Fibroblast of pulmonary artery (primary cell): Measurements from ENCODE around the gene STN1.
A peak's percentile ranks its signal among the peaks of the same experiment; 100 is the strongest.

Experiments used
- DNase-seq: peaks from one replicate; pipeline ENCODE4 v3.0.0-alpha.2; 2010; ENCODE audit warnings: low read depth
- H3K4me3 ChIP-seq: replicated peaks from 2 replicates; pipeline ENCODE4 v1.5.1; 2011; ENCODE audit warnings: low read depth, mild to moderate bottlenecking, control low read depth, low read length, moderate library complexity
- TF ChIP-seq, protein P1 (sequence below): IDR thresholded peaks from 2 replicates; pipeline ENCODE4 v1.5.1; 2011; ENCODE audit warnings: mild to moderate bottlenecking, control low read depth, low read length, inconsistent platforms; ENCODE audit errors: missing control alignments

Gene STN1

DNA sequence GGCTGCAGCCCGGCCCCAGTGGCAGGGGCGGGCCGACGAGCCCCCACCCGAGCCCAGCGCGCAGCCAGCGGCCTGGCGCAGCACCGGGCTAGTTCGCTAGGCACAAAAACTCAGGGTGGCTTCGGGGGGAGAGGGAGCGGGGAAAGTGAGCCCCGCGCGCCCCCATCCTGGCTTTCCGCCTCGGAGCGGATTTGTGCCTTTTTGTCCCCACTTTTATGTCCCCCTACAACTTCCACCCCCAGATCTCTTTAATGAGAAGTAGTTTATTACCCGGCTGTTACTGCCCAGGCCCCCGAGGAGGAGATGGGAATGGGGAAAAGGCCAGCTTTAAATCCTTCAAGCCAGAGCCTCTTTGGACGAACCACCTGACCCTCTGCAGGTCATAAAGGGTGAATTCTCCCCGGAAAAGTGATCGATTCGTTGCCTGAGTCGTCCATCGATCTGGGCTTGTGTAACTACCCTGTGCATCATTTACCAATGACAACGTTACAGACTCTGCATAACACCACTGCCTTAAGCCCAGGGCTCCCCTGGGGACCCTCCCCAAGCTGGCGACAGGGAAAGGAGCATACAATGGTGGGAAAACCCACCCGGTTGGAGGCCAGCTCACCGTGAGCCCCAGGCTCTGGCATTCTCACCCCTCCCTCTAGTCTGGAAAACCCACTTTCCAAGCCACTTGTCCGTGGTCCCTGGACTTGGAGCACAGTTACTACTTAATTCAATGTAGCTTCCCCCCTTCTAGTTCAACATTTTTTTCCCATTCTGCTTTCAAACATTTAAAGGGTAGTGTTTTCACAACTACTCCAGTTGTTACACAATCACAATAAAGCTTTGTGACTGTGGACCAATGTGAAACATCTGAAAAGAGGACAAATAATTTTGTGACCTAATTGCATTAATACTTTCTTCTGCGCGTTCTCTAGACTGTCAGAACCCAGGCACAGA is 61.9 kb downstream of the STN1 start:
- DNase-seq = no peak
- H3K4me3 ChIP-seq = peak overlapping the region; percentile 62

DNA sequence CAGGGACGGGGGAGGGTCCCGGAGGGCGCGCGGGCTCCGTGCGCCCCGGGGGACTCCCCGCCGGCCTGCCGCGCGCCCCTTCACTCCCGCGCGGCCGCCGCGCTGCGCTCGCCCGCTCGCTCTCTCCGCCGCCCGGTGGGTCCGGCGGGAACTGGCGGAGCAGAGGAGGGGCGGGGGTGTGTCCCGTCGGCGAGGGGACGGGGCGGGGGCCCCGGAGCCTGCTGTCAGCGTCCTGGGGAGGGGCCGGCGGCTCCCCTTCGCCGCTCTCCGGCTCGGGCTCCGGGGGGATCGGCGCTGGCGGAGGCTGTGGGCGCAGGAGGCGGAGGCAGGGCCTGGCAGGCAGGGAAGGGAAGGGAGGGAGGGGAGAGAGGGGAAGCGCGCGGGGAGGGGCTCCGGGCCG is 62.6 kb downstream of the STN1 start, which contains the start of gene SH3PXD2A:
SH3PXD2A (minus strand) TSS at position 153 of the 400 bp plus-strand sequence. CDS start 310 bp downstream, outside the sequence.
- TF ChIP-seq, protein P1, sequence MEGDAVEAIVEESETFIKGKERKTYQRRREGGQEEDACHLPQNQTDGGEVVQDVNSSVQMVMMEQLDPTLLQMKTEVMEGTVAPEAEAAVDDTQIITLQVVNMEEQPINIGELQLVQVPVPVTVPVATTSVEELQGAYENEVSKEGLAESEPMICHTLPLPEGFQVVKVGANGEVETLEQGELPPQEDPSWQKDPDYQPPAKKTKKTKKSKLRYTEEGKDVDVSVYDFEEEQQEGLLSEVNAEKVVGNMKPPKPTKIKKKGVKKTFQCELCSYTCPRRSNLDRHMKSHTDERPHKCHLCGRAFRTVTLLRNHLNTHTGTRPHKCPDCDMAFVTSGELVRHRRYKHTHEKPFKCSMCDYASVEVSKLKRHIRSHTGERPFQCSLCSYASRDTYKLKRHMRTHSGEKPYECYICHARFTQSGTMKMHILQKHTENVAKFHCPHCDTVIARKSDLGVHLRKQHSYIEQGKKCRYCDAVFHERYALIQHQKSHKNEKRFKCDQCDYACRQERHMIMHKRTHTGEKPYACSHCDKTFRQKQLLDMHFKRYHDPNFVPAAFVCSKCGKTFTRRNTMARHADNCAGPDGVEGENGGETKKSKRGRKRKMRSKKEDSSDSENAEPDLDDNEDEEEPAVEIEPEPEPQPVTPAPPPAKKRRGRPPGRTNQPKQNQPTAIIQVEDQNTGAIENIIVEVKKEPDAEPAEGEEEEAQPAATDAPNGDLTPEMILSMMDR = no peak
- H3K4me3 ChIP-seq = peak within 1 kb of the TSS; percentile 62
- DNase-seq = no peak

More for the DNA sequence above, 61.9 kb downstream of the STN1 start:
- TF ChIP-seq, protein P1 = no peak

DNA sequence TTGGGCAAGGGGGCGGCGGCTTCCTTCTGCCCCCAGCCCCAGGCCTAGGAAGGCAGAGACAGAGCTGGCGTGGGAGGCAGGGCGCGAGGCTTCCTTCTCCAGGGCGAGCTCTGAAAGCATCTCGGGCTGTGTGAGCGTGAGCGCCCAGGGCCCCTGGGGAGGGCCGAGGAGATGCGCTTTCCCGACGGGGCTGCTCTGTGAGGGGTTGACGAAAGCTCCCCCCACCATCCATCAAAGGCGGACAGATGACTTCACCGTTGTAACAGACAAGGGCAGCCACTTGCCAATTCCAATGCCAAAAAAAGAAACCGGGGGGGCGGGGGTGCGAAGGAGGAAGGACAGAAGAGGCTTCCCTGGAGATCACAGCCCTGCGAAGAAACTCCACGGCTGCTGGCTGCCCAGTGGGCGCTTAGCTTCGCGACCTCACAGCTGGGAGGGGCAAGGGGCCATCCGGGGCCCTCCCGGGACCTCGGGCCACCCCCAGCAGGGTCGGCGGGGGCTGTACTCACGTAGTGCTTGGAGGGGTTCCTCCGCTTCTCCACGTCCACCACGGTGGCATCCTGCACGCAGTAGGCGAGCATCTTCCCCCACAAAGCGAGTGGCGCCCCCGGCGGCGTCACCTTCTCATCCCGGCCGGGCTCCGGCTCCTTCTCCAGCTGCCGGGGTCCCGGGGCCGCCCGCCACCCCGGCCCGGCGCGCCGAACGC is 63.1 kb downstream of the STN1 start:
- TF ChIP-seq, protein P1 = peak; percentile 19
- peak overlapping the region; percentile 62 for H3K4me3 ChIP-seq
- no peak for DNase-seq

DNA sequence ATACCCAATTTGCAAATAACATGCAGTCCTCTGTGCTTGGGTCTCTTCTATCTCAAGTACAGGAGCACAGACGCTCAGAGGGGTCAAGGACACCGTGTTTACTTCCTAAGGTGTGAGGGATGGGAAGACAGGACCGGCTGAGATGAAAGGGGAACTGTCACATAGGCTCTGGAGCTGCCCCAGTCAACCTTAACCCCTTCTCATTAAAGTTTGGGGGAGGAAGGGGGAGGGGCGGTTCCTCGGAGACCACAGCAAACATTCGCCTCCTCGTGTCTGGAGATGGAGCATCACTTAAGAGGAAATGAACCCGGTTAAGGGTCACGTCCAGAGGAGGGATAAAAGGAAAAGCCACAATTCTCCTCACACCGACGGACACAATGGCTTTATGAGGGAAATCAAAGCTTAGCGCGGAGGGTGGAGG is 63.7 kb downstream of the STN1 start:
- peak overlapping the region; percentile 62 for H3K4me3 ChIP-seq
- TF ChIP-seq, protein P1 = no peak
- DNase-seq = no peak

DNA sequence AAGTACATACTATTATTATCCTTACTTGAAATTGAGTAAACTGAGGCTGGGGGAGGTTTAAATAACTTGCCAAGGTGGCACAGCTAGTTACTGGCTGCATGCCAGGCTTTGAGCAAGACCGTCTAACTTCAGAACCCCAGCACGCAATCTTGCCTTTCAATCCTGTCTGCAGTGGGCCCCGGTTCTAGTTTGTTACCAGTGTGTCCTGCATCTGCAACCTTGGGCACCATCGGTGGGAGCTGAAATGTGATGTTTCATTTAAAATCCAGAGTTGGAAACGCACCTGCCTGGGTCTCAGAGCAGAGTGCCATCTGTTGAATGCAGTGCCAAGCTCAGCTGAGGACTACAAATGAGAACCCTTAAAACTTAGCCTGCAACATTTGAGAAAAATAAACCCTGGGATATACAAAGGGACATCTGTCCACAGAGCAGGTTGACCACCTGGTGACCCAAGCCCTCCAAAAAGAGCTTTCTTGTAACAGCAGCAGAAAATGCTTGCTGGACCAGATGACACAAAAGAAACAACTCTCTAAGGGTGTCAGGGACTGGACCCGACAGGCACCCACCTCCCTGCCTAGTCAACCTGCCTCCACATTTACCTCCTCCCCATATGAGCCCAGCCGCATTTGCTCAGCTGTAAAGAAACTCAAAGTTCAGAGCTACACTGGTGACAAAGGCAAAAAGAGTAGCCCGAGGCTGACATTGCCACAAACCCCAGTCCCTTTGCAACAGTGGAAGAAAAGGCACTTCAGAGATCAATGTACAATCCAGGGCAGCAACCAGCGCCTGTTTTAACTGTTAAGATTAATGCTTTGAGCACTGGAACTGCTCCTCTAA is 64.3 kb downstream of the STN1 start:
- TF ChIP-seq, protein P1 = no peak
- H3K4me3 ChIP-seq = no peak overlapping the region
- DNase-seq = no peak

DNA sequence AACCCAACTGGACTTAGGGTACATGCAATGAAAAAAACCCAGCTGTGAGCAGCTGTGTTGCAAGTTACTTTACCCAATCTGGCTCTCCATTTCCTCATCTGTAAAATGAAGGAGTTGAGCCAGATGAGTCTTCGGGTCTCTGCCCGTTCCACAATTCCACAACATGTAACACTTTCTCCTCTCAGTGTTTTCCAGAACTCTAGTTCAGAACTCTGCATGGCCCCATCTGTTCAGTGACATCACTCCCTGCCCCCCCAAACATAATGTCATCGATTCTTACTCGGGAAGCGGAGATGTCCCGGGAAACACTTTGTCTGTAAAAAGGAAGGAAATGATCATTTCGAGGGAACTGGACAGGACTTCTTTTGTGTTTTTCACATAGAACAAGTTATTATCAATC is 65.1 kb downstream of the STN1 start:
- peak; percentile 59 for DNase-seq
- no peak overlapping the region for H3K4me3 ChIP-seq
- TF ChIP-seq, protein P1 = no peak
